ENCODE data around the gene CAMSAP1. TPM values are rescaled to one million over a fixed set of nuclear protein-coding genes. Genes with fewer than 3 reads are reported as not detected.

CAMSAP1 gene
- total and polyA plus RNA-seq, 2 donors = 9.9 to 28.5 TPM

DNA sequence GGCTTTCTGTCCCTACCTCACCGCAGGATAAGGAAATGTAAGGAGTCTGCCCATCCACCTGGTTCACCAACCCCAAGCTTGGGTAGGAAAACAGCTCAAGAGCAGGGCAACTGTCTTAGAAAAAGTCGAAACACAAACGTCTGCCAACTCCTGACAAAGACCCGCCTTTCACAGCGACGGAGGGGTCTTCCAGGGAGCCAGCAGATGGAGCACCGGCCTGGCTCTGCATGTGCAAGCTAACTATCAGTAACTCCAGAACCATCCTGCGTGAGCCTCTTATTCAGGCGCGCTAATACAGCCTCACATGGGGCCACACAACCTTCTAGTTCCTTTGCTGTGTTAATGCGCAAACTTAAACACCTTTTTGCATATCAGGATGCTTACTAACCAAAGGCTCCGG is 26.9 kb downstream of the CAMSAP1 start:
- DNase-seq (ENCODE audit: low read depth in 6 of 9, low spot score in 9 of 9) = no peak
- H3K36me3 ChIP-seq (ENCODE audit: control insufficient read depth in 2 of 2, insufficient read depth in 2 of 2, low read length in 1 of 2) = peaks cover 0 to 8% of the 10 kb centered on the region in 2 donors

DNA sequence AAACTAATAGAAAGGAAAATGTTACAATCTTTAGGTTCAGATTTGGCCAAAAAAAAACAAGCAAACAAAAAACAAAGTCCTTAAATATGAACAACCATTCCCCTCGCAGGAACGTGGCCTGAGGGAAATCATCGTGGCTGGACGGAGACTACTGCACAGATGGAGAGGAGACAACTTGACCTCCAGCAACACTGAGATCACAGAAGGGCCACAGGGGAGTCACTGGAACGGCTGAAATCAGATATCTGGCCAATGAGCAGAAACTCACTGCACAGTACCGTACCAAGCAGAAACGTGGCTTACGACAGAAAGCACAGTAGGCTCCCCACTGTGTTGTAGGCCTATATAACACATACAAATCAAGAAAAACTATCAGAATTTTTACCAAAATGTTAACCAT is 27.7 kb downstream of the CAMSAP1 start:
- Histone ChIP-seq H3K4me3 (ENCODE audit: low read length in 2 of 2) (no peak overlapping the region), H3K9me3 (ENCODE audit: control insufficient read depth in 2 of 2, insufficient read depth in 1 of 2, low read length in 1 of 2) (no peaks in the 10 kb centered on the region), H3K27me3 (ENCODE audit: control insufficient read depth in 2 of 2, insufficient read depth in 1 of 2, low read length in 1 of 2) (no peaks in the 10 kb centered on the region), H3K36me3 (ENCODE audit: control insufficient read depth in 2 of 2, insufficient read depth in 2 of 2, low read length in 1 of 2) (peaks cover 0 to 8% of the 10 kb centered on the region in 2 donors), H3K4me1 (ENCODE audit: control insufficient read depth in 2 of 2, insufficient read depth in 2 of 2, low read length in 2 of 2) (no peaks in the 10 kb centered on the region), H3K27ac (ENCODE audit: low read depth in 1 of 2, low read length in 1 of 2) (no peak overlapping the region)
- DNase-seq (ENCODE audit: low read depth in 6 of 9, low spot score in 9 of 9) = no peak
- 93% methylated on average over 8 of the region's 8 CpGs for WGBS

More for the DNA sequence above, 26.9 kb downstream of the CAMSAP1 start:
- Histone ChIP-seq H3K4me3 (ENCODE audit: low read length in 2 of 2) (no peak overlapping the region), H3K27me3 (ENCODE audit: control insufficient read depth in 2 of 2, insufficient read depth in 1 of 2, low read length in 1 of 2) (no peaks in the 10 kb centered on the region), H3K9me3 (ENCODE audit: control insufficient read depth in 2 of 2, insufficient read depth in 1 of 2, low read length in 1 of 2) (no peaks in the 10 kb centered on the region), H3K4me1 (ENCODE audit: control insufficient read depth in 2 of 2, insufficient read depth in 2 of 2, low read length in 2 of 2) (no peaks in the 10 kb centered on the region), H3K27ac (ENCODE audit: low read depth in 1 of 2, low read length in 1 of 2) (no peak overlapping the region)
- whole genome bisulfite sequencing = 97% methylated on average over 12 of the region's 12 CpGs

DNA sequence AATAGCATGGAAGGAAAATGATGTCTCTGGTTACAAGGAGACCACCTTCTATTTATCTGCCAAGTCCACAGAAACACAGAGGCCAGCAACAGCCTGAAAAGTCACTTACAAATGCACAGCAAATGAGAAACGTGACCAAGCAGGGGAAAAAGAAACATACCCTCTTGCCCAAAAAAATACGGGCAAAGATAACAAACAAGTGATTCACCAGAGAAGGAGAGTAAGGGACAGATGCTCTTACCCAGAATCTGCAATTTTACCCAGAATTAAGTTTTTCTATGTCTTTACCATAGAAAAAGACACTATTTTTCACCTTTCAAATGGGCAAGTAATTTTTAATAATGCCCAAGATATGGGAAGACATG is 28.1 kb downstream of the CAMSAP1 start:
- Histone ChIP-seq H3K27me3 (ENCODE audit: control insufficient read depth in 2 of 2, insufficient read depth in 1 of 2, low read length in 1 of 2) (no peaks in the 10 kb centered on the region), H3K4me3 (ENCODE audit: low read length in 2 of 2) (no peak overlapping the region), H3K4me1 (ENCODE audit: control insufficient read depth in 2 of 2, insufficient read depth in 2 of 2, low read length in 2 of 2) (no peaks in the 10 kb centered on the region), H3K9me3 (ENCODE audit: control insufficient read depth in 2 of 2, insufficient read depth in 1 of 2, low read length in 1 of 2) (no peaks in the 10 kb centered on the region), H3K36me3 (ENCODE audit: control insufficient read depth in 2 of 2, insufficient read depth in 2 of 2, low read length in 1 of 2) (peaks cover 0 to 8% of the 10 kb centered on the region in 2 donors), H3K27ac (ENCODE audit: low read depth in 1 of 2, low read length in 1 of 2) (no peak overlapping the region)
- DNase-seq (ENCODE audit: low read depth in 6 of 9, low spot score in 9 of 9) = no peak
- 92% methylated on average over 2 of the region's 2 CpGs for WGBS

DNA sequence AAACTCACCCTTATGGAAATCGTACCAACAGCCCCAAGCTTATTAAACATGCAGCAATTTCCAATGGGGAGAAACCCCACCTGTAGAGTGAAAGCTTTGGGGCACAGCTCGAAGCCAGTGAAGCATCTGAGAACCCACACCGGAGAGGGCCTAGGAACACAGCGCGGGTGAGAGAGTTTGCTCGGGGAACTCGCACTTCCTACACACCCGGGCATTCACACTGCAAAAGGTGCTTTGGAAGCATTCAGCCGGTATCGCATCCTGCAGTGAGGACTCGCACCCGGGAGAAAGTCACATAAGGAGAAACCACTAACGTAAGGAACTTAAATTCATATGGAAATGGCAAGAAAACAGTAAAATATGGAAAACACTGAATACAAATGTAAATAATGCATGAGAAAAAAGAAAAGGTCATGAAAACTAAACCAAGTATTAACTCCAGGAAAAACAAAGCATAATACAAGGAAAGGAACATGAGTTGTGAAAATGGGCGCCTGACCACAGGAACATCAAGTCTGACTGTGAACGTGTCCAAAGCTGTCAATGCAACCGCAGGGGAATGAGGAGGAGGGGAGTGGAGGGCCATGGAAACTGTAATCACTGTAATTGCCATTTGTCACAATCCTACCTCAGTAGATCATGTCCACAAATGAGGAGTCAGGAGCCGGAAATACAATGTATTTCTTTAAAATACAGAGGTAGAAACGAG is 28.7 kb downstream of the CAMSAP1 start:
- no peak overlapping the region for H3K27ac ChIP-seq (ENCODE audit: low read depth in 1 of 2, low read length in 1 of 2)
- H3K9me3 ChIP-seq (ENCODE audit: control insufficient read depth in 2 of 2, insufficient read depth in 1 of 2, low read length in 1 of 2) = no peaks in the 10 kb centered on the region
- no peak overlapping the region for H3K4me3 ChIP-seq (ENCODE audit: low read length in 2 of 2)
- no peaks in the 10 kb centered on the region for H3K27me3 ChIP-seq (ENCODE audit: control insufficient read depth in 2 of 2, insufficient read depth in 1 of 2, low read length in 1 of 2)
- DNase-seq (ENCODE audit: low read depth in 6 of 9, low spot score in 9 of 9) = no peak
- H3K36me3 ChIP-seq (ENCODE audit: control insufficient read depth in 2 of 2, insufficient read depth in 2 of 2, low read length in 1 of 2) = peaks cover 0 to 8% of the 10 kb centered on the region in 2 donors
- WGBS = 96% methylated on average over 18 of the region's 18 CpGs
- no peaks in the 10 kb centered on the region for H3K4me1 ChIP-seq (ENCODE audit: control insufficient read depth in 2 of 2, insufficient read depth in 2 of 2, low read length in 2 of 2)

DNA sequence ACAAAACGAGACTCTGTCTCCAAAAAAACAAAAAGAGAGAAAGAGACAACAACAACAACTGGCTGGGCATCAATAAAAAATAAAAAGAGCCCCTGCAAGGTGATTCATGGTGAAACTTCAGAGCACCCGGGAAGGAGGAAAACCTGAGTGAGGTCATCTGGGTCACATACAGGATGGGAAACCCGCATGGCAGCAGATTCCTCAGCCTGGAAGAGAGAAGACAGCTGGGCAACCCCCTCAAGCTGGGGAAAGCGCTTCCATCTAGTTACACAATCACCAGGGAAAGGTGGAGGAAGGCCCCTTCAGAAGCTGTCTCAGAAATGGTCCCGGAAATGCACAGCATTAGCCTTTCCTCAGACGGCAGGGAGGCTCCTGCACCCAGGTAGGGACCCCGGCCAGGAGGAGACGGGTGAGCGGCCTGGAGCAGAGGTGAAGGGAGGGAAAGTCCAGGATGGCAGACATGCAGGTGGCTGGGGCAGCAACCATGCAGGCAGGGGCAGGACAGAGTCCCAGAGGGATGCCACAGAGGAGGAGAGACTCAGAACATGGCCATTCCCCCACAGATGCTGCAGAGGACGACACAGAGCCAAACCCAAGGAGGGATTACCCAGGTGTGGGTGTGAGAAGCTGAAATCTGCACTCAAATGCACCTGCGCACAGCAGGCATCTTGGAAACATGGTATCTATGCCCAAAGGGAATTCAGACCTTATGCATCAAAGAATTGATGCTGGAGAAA is 29.4 kb downstream of the CAMSAP1 start:
- Histone ChIP-seq H3K27me3 (ENCODE audit: control insufficient read depth in 2 of 2, insufficient read depth in 1 of 2, low read length in 1 of 2) (no peaks in the 10 kb centered on the region), H3K9me3 (ENCODE audit: control insufficient read depth in 2 of 2, insufficient read depth in 1 of 2, low read length in 1 of 2) (no peaks in the 10 kb centered on the region), H3K4me3 (ENCODE audit: low read length in 2 of 2) (no peak overlapping the region), H3K36me3 (ENCODE audit: control insufficient read depth in 2 of 2, insufficient read depth in 2 of 2, low read length in 1 of 2) (peaks cover 0 to 8% of the 10 kb centered on the region in 2 donors), H3K27ac (ENCODE audit: low read depth in 1 of 2, low read length in 1 of 2) (no peak overlapping the region), H3K4me1 (ENCODE audit: control insufficient read depth in 2 of 2, insufficient read depth in 2 of 2, low read length in 2 of 2) (no peaks in the 10 kb centered on the region)
- 95% methylated on average over 11 of the region's 11 CpGs for WGBS
- no peak for DNase-seq (ENCODE audit: low read depth in 6 of 9, low spot score in 9 of 9)

DNA sequence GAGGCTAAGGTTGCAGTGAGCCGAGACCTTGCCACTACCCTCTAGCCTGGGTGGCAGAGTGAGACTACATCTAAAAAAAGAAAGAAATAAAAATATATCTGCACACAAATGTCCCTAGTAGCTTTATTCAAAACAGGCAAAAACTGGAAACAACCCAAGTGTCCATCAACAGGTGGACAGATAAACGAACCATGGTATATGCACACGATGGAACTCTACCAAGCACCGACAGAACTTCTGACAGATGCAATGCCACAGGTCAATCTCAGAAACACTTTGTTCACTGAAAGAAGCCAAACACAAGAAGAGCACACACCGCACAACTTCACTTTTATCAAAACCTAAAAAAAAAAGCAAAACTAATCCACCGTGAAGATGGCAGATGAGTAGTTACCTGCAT is 30.4 kb downstream of the CAMSAP1 start:
- Histone ChIP-seq H3K36me3 (ENCODE audit: control insufficient read depth in 2 of 2, insufficient read depth in 2 of 2, low read length in 1 of 2) (peaks cover 0 to 7% of the 10 kb centered on the region in 2 donors), H3K4me3 (ENCODE audit: low read length in 2 of 2) (no peak overlapping the region), H3K4me1 (ENCODE audit: control insufficient read depth in 2 of 2, insufficient read depth in 2 of 2, low read length in 2 of 2) (no peaks in the 10 kb centered on the region), H3K9me3 (ENCODE audit: control insufficient read depth in 2 of 2, insufficient read depth in 1 of 2, low read length in 1 of 2) (no peaks in the 10 kb centered on the region), H3K27ac (ENCODE audit: low read depth in 1 of 2, low read length in 1 of 2) (no peak overlapping the region), H3K27me3 (ENCODE audit: control insufficient read depth in 2 of 2, insufficient read depth in 1 of 2, low read length in 1 of 2) (no peaks in the 10 kb centered on the region)
- 96% methylated on average over 6 of the region's 6 CpGs for WGBS
- no peak for DNase-seq (ENCODE audit: low read depth in 6 of 9, low spot score in 9 of 9)

DNA sequence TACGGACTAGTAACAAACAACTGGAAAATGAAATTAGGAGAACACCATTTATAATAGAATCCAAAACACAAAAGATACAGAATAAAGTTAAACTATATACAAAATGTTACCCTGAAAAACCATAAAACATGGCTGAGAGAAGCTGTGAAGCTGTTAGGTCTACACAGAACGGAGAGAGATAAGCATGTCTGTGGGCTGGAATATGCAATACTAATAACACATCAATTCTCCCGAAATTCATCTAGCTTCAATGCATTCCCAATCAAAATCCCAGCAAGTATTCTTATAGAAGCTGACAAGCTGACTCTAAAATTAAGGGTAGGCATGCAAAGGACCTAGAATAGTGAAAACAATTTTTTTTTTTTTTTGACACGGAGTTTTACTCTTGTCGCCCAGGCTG is 32.5 kb downstream of the CAMSAP1 start:
- H3K27me3 ChIP-seq (ENCODE audit: control insufficient read depth in 2 of 2, insufficient read depth in 1 of 2, low read length in 1 of 2) = no peaks in the 10 kb centered on the region

DNA sequence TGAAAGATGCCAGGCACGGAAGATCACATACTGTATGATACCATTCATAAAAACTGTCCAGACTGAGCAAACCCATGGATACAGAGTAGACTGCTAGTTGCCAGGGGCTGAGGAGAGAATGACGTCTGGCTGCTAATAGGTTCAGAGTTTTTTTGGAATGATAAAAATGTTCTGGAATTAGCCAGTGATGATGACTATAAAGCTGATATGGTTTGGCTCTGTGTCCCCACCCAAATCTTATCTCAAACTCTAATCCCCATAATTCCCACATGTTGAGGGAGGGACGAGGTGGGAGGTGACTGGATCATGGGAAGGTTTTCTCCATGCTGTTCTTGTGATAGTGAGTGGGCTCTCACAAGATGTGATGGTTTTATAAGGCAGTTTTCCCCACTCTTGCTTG is 37.4 kb downstream of the CAMSAP1 start:
- Histone ChIP-seq H3K4me3 (ENCODE audit: low read length in 2 of 2) (no peak overlapping the region), H3K9me3 (ENCODE audit: control insufficient read depth in 2 of 2, insufficient read depth in 1 of 2, low read length in 1 of 2) (no peaks in the 10 kb centered on the region), H3K4me1 (ENCODE audit: control insufficient read depth in 2 of 2, insufficient read depth in 2 of 2, low read length in 2 of 2) (no peaks in the 10 kb centered on the region), H3K27me3 (ENCODE audit: control insufficient read depth in 2 of 2, insufficient read depth in 1 of 2, low read length in 1 of 2) (no peaks in the 10 kb centered on the region), H3K27ac (ENCODE audit: low read depth in 1 of 2, low read length in 1 of 2) (no peak overlapping the region), H3K36me3 (ENCODE audit: control insufficient read depth in 2 of 2, insufficient read depth in 2 of 2, low read length in 1 of 2) (peaks cover 4 to 9% of the 10 kb centered on the region in 2 donors)
- DNase-seq (ENCODE audit: low read depth in 6 of 9, low spot score in 9 of 9) = no peak
- 98% methylated on average over 3 of the region's 3 CpGs for WGBS

More for the DNA sequence above, 32.5 kb downstream of the CAMSAP1 start:
- H3K9me3 ChIP-seq (ENCODE audit: control insufficient read depth in 2 of 2, insufficient read depth in 1 of 2, low read length in 1 of 2) = no peaks in the 10 kb centered on the region
- no peaks in the 10 kb centered on the region for H3K36me3 ChIP-seq (ENCODE audit: control insufficient read depth in 2 of 2, insufficient read depth in 2 of 2, low read length in 1 of 2)
- no peak overlapping the region for H3K4me3 ChIP-seq (ENCODE audit: low read length in 2 of 2)
- H3K4me1 ChIP-seq (ENCODE audit: control insufficient read depth in 2 of 2, insufficient read depth in 2 of 2, low read length in 2 of 2) = no peaks in the 10 kb centered on the region
- no peak overlapping the region for H3K27ac ChIP-seq (ENCODE audit: low read depth in 1 of 2, low read length in 1 of 2)
- 99% methylated on average over 5 of the region's 5 CpGs for WGBS
- DNase-seq (ENCODE audit: low read depth in 6 of 9, low spot score in 9 of 9) = no peak

DNA sequence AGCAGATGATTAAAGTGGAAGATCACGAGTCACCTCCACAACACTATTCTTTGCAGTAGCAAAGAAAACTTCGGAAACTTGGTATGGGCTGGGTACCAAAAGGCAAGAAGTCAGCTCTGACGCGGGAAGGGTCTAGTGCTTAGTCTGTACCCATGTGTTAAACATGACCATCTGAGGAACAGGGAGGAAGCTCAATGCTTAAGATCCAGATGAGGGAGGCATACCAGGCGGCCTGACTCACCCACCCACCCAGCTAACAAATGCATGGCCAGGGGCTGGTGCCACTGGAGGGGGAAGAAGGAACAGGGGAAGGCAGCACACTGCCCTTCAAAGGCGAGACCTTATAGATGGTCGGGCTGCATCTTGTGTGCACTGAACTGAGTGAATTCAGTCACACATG is 41.8 kb downstream of the CAMSAP1 start:
- no peak for DNase-seq (ENCODE audit: low read depth in 6 of 9, low spot score in 9 of 9)
- peaks cover 0 to 3% of the 10 kb centered on the region in 2 donors for H3K4me1 ChIP-seq (ENCODE audit: control insufficient read depth in 2 of 2, insufficient read depth in 2 of 2, low read length in 2 of 2)
- peaks cover 4 to 9% of the 10 kb centered on the region in 2 donors for H3K36me3 ChIP-seq (ENCODE audit: control insufficient read depth in 2 of 2, insufficient read depth in 2 of 2, low read length in 1 of 2)
- H3K27me3 ChIP-seq (ENCODE audit: control insufficient read depth in 2 of 2, insufficient read depth in 1 of 2, low read length in 1 of 2) = no peaks in the 10 kb centered on the region
- no peaks in the 10 kb centered on the region for H3K9me3 ChIP-seq (ENCODE audit: control insufficient read depth in 2 of 2, insufficient read depth in 1 of 2, low read length in 1 of 2)
- 98% methylated on average over 7 of the region's 7 CpGs for WGBS
- no peak overlapping the region for H3K27ac ChIP-seq (ENCODE audit: low read depth in 1 of 2, low read length in 1 of 2)
- no peak overlapping the region for H3K4me3 ChIP-seq (ENCODE audit: low read length in 2 of 2)

All from thymus (tissue), 11 donors.